Ramos (cell line): ENCODE data around the gene RADIL.

Experiments used
- in situ Hi-C: fragments of 300-500 bp; cut with MboI; formaldehyde crosslinking; loops from one replicate; pipeline ENCODE4 v1.14.3; 2022; ENCODE audit warnings: low sequenced_read_pairs; ENCODE audit not compliant: unreplicated experiment

RADIL gene

DNA sequence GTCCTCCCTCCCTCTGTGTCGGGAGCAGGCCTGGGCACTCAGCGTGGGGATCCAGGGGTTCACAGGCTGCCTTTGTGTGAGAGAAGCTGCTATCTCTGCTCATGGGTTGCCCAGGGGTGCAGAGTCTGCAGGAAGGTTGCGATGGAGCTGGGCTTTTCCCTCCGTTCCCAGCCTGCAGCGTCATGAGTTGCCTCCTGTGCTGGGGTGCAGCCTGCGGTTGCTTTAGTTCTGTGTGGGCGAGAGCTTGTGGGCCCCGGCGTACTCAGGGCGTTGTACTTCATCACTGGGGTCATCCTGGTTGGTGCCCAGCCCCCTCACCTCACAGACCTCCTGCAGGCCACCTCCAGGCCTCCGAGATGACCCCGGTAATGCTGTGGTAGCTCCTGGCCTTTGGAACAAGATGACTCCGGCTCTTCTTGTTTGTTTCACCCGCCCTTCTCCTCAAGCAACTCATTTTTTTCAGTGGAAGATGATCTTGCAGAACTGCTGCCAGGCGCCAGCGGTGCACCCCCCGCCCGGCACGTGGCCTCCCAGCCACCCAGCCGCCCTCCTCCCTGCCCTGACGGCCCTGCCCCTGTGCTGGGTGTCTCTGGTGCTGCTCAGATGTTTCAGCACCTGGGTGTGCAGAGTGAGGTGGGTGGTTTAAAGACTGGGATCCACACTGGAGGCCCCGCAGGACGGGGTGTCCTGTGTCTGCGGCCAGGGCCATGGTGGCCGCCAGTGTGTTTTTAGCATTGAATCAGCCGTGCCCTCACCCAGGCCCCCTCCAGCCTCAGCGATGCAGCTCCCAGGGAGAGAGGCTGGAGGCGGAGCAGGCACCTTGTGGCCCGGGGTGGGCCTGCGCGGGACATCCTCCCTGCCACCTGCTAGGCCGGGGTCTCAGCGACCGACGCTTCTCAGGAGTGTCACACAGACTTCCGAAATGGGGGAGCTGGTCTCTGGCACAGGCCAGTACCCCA lies 100.9 kb downstream of the RADIL start:
- in situ Hi-C loops: no loop called here

- in situ Hi-C loops: no loop called here
These were observed 102.0 kb downstream of the RADIL start for GRCh38 chr7:4781366-4782069.

GRCh38 chr7:4779118-4779517 lies 104.4 kb downstream of the RADIL start:
- in situ Hi-C loops: no loop called here

DNA sequence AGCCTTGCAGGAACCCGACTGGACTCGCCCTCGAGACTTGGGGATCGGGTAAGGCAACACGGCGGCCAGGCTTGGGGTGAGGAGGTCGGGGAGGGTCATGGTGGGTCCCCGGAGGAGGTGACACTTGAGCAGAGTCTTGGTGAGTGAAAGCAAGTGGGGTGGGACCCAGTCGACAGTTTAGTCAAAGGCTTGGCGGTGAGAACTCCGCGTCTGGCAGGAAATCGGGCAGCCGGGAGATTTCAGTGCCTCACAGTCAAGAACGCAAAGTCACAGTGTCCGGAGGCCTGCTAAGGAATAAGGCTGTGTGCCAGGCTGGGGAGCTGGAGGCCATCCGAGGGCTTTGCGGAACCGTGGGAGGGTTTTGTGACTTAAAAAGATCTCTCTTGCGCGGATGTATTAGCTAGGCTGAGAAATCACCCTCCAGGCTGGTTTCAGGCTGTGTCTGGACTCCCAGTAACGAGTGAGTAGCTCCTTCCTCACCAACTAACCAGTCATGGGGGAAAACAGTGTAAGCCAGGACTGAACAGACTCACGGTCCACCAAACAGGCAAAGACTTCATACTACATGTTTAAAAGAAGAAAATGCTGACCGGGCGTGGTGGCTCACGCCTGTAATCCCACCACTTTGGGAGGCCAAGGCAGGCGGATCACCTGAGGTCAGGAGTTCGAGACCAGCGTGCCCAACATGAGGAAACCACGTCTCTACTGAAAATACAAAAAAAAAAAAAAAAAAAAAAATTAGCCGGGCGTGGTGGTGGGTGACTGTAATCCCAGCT lies 107.5 kb downstream of the RADIL start:
- in situ Hi-C loops: no loop called here

- in situ Hi-C loops: no loop called here
These were observed 108.2 kb downstream of the RADIL start, which contains the start of gene AP5Z1 for GRCh38 chr7:4775250-4775847. AP5Z1 (plus strand) TSS chr7:4775623; CDS start chr7:4775716, 93 bp downstream.

DNA sequence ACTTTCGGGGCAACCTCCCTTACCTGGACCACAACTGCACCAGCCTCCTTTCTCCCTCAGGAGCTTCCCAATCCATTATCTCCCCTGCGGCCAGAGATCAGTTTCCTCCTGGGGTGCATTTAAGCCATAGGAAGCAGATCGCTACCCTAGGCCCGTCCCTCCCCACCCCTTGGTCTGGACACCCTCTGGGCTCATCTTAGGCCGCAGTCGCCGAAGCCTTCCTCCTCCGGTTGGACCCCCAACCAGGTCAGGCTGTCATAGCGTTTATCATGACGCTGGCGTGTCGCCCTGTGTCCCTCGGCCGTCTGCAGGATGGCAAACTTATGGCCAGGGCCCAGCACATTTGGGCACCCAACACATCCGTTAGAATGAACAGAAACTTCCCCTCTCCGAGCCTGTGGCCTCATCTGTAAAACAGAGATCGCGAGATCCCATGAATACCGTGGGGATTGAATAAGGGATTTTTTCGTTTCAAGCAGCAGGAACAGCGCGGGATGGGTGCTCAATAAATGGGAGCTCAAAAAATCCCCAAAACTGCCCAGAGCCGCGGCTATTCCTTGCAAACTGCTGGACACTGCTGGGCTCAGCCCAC lies 108.8 kb downstream of the RADIL start:
- in situ Hi-C loops: loop anchor here (25.0 kb wide), 1 partner anchor 162 kb away; no protein-coding TSS in a partner anchor

DNA sequence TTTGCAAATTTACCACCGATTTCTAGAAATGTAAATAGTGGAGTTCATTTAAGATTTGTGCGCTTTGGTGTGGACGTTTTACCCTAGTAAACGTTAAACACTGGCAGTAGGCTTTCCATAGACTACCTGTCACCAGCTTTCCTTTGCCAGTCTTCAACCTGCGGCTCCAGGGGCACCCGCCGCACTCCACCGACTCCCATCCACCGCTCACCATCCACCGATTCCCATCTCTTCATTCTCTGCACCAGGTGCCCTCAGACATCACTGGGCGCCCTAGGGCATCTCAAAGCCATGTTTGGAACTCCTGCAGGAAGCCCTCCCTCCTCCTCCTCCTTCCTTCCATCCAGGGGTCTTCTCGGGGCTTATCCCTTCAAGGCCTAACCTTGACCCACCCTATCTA lies 109.5 kb downstream of the RADIL start:
- in situ Hi-C loops: loop anchor here (25.0 kb wide), 1 partner anchor 162 kb away; no protein-coding TSS in a partner anchor

DNA sequence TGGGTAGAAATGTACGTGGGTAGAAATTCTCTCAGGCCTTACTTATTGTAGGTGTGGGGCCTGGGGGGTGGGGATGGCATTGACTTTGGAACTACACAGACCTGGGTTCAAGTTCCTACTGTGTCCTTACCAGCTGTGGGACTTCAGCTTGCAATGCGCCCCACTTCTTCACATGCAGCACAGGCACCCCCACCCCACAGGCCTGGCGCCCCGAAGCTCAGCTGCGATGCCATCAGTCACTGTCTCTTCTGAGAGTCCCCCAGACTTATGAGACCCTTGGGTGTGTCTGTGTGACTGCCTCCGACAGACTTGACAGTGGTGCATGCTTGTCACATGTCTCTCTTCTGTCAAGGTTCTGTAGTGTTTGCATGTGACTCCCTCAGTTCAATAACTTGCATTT lies 111.2 kb downstream of the RADIL start:
- in situ Hi-C loops: loop anchor here (25.0 kb wide), 1 partner anchor 160 kb away; no protein-coding TSS in a partner anchor

DNA sequence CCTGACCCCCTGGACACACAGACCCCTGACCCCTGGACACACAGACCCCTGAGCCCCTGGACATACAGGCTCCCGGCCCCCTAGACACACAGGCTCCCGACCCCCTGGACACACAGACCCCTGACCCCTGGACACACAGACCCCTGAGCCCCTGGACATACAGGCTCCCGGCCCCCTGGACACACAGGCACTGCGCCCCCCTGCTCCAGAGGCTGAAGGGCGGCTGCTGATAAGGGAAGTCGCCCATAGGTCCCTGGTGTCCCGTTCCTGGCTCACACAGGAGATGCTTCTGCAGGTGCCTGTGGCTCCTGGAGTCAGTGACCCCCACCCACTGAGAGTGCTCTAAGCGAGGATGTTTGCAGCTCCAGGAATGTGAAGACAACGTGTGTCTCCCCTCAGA lies 111.8 kb downstream of the RADIL start:
- in situ Hi-C loops: loop anchor here (25.0 kb wide), 1 partner anchor 159 kb away; no protein-coding TSS in a partner anchor

- in situ Hi-C loops: loop anchor here (25.0 kb wide), 1 partner anchor 159 kb away; no protein-coding TSS in a partner anchor
These were observed 112.6 kb downstream of the RADIL start for GRCh38 chr7:4770886-4771285.

GRCh38 chr7:4769761-4770160 lies 113.8 kb downstream of the RADIL start:
- in situ Hi-C loops: loop anchor here (25.0 kb wide), 1 partner anchor 157 kb away; no protein-coding TSS in a partner anchor

GRCh38 chr7:4768597-4769569 lies 114.6 kb downstream of the RADIL start:
- in situ Hi-C loops: loop anchor here (25.0 kb wide), 1 partner anchor 157 kb away; no protein-coding TSS in a partner anchor

GRCh38 chr7:4766666-4767519 lies 116.6 kb downstream of the RADIL start:
- in situ Hi-C loops: loop anchor here (25.0 kb wide), 1 partner anchor 155 kb away; no protein-coding TSS in a partner anchor

- in situ Hi-C loops: loop anchor here (25.0 kb wide), 1 partner anchor 154 kb away; no protein-coding TSS in a partner anchor
These were observed 117.6 kb downstream of the RADIL start for GRCh38 chr7:4765776-4766490.

GRCh38 chr7:4764402-4765007 lies 119.0 kb downstream of the RADIL start:
- in situ Hi-C loops: loop anchor here (25.0 kb wide), 1 partner anchor 152 kb away; no protein-coding TSS in a partner anchor

- in situ Hi-C loops: loop anchor here (25.0 kb wide), 1 partner anchor 151 kb away; no protein-coding TSS in a partner anchor
These were observed 119.7 kb downstream of the RADIL start for GRCh38 chr7:4763794-4764185.
